HCEC 1CT (cell line): Measurements from ENCODE around the gene SLC25A13.

ENCODE experiments used
- DNase-seq: peaks from one replicate; pipeline ENCODE4 v3.0.0-alpha.2; 2017

The SLC25A13 gene

GRCh38 chr7:96322847-96323461 lies 1.1 kb upstream of the SLC25A13 start:
- DNase-seq = no peak

- no peak for DNase-seq
Measured at GRCh38 chr7:96322373-96322695, 436 bp upstream of the SLC25A13 start.

- DNase-seq = peak; percentile 86
Measured at GRCh38 chr7:96321031-96321657, 754 bp downstream of the SLC25A13 start.

GRCh38 chr7:96320442-96320841 lies 1.5 kb downstream of the SLC25A13 start:
- no peak for DNase-seq

- DNase-seq = no peak
Measured at GRCh38 chr7:96319439-96319838, 2.5 kb downstream of the SLC25A13 start.

GRCh38 chr7:96316949-96317348 lies 4.9 kb downstream of the SLC25A13 start:
- no peak for DNase-seq

GRCh38 chr7:96315125-96315512 lies 6.8 kb downstream of the SLC25A13 start:
- DNase-seq = no peak

- DNase-seq = no peak
Measured at GRCh38 chr7:96314402-96315124, 7.3 kb downstream of the SLC25A13 start.

GRCh38 chr7:96313940-96314339 lies 8.0 kb downstream of the SLC25A13 start:
- no peak for DNase-seq

- no peak for DNase-seq
Measured at GRCh38 chr7:96312502-96312901, 9.4 kb downstream of the SLC25A13 start.

- peak; percentile 13 for DNase-seq
Measured at GRCh38 chr7:96311967-96312366, 9.9 kb downstream of the SLC25A13 start.

- DNase-seq = no peak
Measured at GRCh38 chr7:96310110-96310509, 11.8 kb downstream of the SLC25A13 start.

- DNase-seq = no peak
Measured at GRCh38 chr7:96308950-96309263, 13.0 kb downstream of the SLC25A13 start.

- no peak for DNase-seq
Measured at GRCh38 chr7:96308253-96308949, 13.5 kb downstream of the SLC25A13 start.

- DNase-seq = no peak
Measured at GRCh38 chr7:96306385-96307125, 15.3 kb downstream of the SLC25A13 start.

- DNase-seq = no peak
Measured at GRCh38 chr7:96305915-96306314, 16.0 kb downstream of the SLC25A13 start.

GRCh38 chr7:96304573-96304972 lies 17.3 kb downstream of the SLC25A13 start:
- no peak for DNase-seq

- DNase-seq = peak; percentile 54
Measured at GRCh38 chr7:96303686-96304443, 18.0 kb downstream of the SLC25A13 start.

GRCh38 chr7:96303105-96303685 lies 18.7 kb downstream of the SLC25A13 start:
- no peak for DNase-seq

- DNase-seq = no peak
Measured at GRCh38 chr7:96300986-96301385, 20.9 kb downstream of the SLC25A13 start.

- no peak for DNase-seq
Measured at GRCh38 chr7:96300502-96300901, 21.4 kb downstream of the SLC25A13 start.

GRCh38 chr7:96299496-96299895 lies 22.4 kb downstream of the SLC25A13 start:
- no peak for DNase-seq
